ENCODE measurements around the gene CASP10. TPM values are rescaled to one million over a fixed set of nuclear protein-coding genes. Genes with fewer than 3 reads are reported as not detected.

The CASP10 gene
- total and polyA plus RNA-seq, 2 of the 13 experiments (the other 11 are each of a cell fraction or from before 2014, with no cell fraction given) = 22.2 to 23.8 TPM

GRCh38 chr2:201205515-201205849, 22.5 kb downstream of the CASP10 start (continued):
- TF ChIP-seq ZNF18 (CRISPR knock-in tag; IDR thresholded peaks at IDR 0.05; ENCODE audit: insufficient replicate concordance) = peak; percentile 35
- no peak for TF ChIP-seq TIGD3 (CRISPR knock-in tag; IDR thresholded peaks at IDR 0.05; ENCODE audit: borderline replicate concordance)
- no peak for TF ChIP-seq LCORL (IDR thresholded peaks at IDR 0.05)
- 0 out of 2 replicates have a peak, but pooled peaks have one; percentile 14 for TF ChIP-seq LCORL (CRISPR knock-in tag; IDR thresholded peaks at IDR 0.05)
- no peak for TF ChIP-seq ZNF251 (CRISPR knock-in tag; IDR thresholded peaks at IDR 0.05)
- TF ChIP-seq GTF3A (CRISPR knock-in tag; conservative IDR thresholded peaks at IDR 0.05) = no peak
- TF ChIP-seq ZNF652 (CRISPR knock-in tag; IDR thresholded peaks at IDR 0.05; ENCODE audit: borderline replicate concordance, low read depth) = no peak
- no peak for TF ChIP-seq HNF1B (CRISPR knock-in tag; IDR thresholded peaks at IDR 0.05)
- TF ChIP-seq SRF (IDR thresholded peaks at IDR 0.05; ENCODE audit: low read depth, low read length) = no peak
- TF ChIP-seq ZNF737 (CRISPR knock-in tag; IDR thresholded peaks at IDR 0.05; ENCODE audit: borderline replicate concordance) = no peak
- no peak for TF ChIP-seq EED (CRISPR knock-in tag; IDR thresholded peaks at IDR 0.05)
- TF ChIP-seq ZNF713 (CRISPR knock-in tag; IDR thresholded peaks at IDR 0.05) = no peak
- no peak for TF ChIP-seq ZBTB21 (CRISPR knock-in tag; IDR thresholded peaks at IDR 0.05)
- TF ChIP-seq RELA (CRISPR knock-in tag; IDR thresholded peaks at IDR 0.05) = no peak
- no peak for TF ChIP-seq ZMAT5 (CRISPR knock-in tag; IDR thresholded peaks at IDR 0.05; ENCODE audit: borderline replicate concordance, low read depth)
- TF ChIP-seq FOXK2 (IDR thresholded peaks at IDR 0.05) = no peak
- no peak for TF ChIP-seq U2AF1 (optimal IDR thresholded peaks at IDR 0.05; ENCODE audit: low read depth, low read length)
- TF ChIP-seq STAG1 (CRISPR knock-in tag; IDR thresholded peaks at IDR 0.05) = no peak
- 0 out of 2 replicates have a peak, but pooled peaks have one; percentile 3 for TF ChIP-seq ZNF430 (CRISPR knock-in tag; IDR thresholded peaks at IDR 0.05)
- no peak for TF ChIP-seq YY1 (IDR thresholded peaks at IDR 0.05; ENCODE audit: insufficient read depth, insufficient replicate concordance, low read depth, low read length)
- TF ChIP-seq GRHL1 (CRISPR knock-in tag; conservative IDR thresholded peaks at IDR 0.05) = no peak
- TF ChIP-seq SNAI1 (CRISPR knock-in tag; IDR thresholded peaks at IDR 0.05; ENCODE audit: borderline replicate concordance) = no peak
- TF ChIP-seq ZNF468 (CRISPR knock-in tag; IDR thresholded peaks at IDR 0.05) = no peak

All from HepG2 (cell line).